ENCODE measurements around the gene IGFBPL1.
A peak's percentile ranks its signal among the peaks of the same experiment; 100 is the strongest.

IGFBPL1 gene

GRCh38 chr9:38376021-38376670 is 48.1 kb downstream of the IGFBPL1 start:
- DNase-seq = no peak

- DNase-seq = no peak
Observed at GRCh38 chr9:38375572-38375963, 48.7 kb downstream of the IGFBPL1 start.

- DNase-seq = no peak
Observed at GRCh38 chr9:38374847-38375571, 49.2 kb downstream of the IGFBPL1 start.

- no peak for DNase-seq
Observed at GRCh38 chr9:38373679-38374078, 50.6 kb downstream of the IGFBPL1 start.

- DNase-seq = no peak
Observed at GRCh38 chr9:38372762-38373619, 51.3 kb downstream of the IGFBPL1 start.

GRCh38 chr9:38371495-38371894 is 52.8 kb downstream of the IGFBPL1 start:
- peak; percentile 7 for DNase-seq

- DNase-seq = no peak
Observed at GRCh38 chr9:38370176-38370575, 54.1 kb downstream of the IGFBPL1 start.

GRCh38 chr9:38368731-38369130 is 55.5 kb downstream of the IGFBPL1 start:
- DNase-seq = no peak

- no peak for DNase-seq
Observed at GRCh38 chr9:38367898-38368297, 56.4 kb downstream of the IGFBPL1 start.

- DNase-seq = no peak
Observed at GRCh38 chr9:38363589-38363925, 60.7 kb downstream of the IGFBPL1 start.

- DNase-seq = peak; percentile 26
Observed at GRCh38 chr9:38362852-38363588, 61.2 kb downstream of the IGFBPL1 start.

GRCh38 chr9:38361473-38361850 is 62.8 kb downstream of the IGFBPL1 start:
- no peak for DNase-seq

- no peak for DNase-seq
Observed at GRCh38 chr9:38360839-38361472, 63.3 kb downstream of the IGFBPL1 start.

- DNase-seq = no peak
Observed at GRCh38 chr9:38359689-38360385, 64.4 kb downstream of the IGFBPL1 start.

GRCh38 chr9:38359297-38359653 is 65.0 kb downstream of the IGFBPL1 start:
- DNase-seq = no peak

- DNase-seq = no peak
Observed at GRCh38 chr9:38358390-38359296, 65.6 kb downstream of the IGFBPL1 start.

GRCh38 chr9:38357350-38358114 is 66.7 kb downstream of the IGFBPL1 start:
- DNase-seq = no peak

- no peak for DNase-seq
Observed at GRCh38 chr9:38356851-38357250, 67.4 kb downstream of the IGFBPL1 start.
